HG02610 (cell line): ENCODE measurements around the gene DYRK1A.
"Not testable (repeated sequence)": the region's sequence is repeated elsewhere in the genome, so short reads cannot be mapped to it uniquely, and the experiment has no call there.

Experiments used
- ATAC-seq: cut with Tn5 transposase; IDR thresholded peaks from one replicate; pipeline ENCODE4 v1.9.1; 2021; ENCODE audit warnings: mild to moderate bottlenecking, moderate library complexity; ENCODE audit not compliant: unreplicated experiment

DYRK1A gene

DNA sequence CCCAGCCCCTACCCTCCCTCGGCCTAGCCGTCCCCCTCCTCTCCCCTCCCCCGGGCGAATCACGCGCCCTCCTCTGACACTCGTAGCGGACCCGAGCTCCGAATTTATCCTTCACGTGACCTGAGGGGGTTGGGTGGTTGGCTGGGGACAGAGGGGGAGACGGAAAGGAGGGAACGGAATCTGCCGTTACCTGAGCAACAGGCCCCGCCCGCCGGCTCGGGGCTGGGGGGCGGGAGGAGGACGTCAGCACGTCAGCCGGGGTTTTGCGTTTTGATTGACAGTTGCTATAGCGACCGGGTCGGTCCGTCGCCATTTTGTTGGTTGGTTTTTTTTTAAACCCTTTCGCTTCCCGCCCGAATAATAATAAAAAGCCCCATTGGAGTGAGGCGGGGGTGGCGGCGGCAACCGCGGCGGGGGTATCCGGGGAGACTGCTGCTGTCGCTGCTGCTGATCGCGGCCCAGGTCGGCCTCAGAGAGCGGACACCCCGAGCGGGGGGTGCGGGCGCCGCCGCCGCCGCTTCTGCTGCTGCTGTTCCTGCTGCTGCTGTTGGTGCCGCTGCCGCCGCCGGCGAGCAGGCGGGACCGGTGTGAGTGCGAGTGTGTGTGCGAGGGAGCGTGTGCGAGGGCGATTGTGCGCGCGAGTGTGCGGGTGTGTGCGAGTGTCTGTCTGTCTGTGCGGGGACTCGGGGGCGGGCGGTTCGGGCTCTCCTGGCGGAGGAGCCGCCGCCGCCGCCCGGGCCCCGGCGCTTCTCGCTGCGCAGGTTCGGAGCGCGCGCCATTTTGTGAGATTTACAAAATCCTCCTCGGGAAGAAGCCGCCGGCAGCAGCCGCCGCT, at the start of gene DYRK1A:
Gene DYRK1A (plus strand): TSS at position 292 of the 835 bp plus-strand sequence. CDS start 53,602 bp downstream, outside the sequence.
- peak; percentile 73 for ATAC-seq

DNA sequence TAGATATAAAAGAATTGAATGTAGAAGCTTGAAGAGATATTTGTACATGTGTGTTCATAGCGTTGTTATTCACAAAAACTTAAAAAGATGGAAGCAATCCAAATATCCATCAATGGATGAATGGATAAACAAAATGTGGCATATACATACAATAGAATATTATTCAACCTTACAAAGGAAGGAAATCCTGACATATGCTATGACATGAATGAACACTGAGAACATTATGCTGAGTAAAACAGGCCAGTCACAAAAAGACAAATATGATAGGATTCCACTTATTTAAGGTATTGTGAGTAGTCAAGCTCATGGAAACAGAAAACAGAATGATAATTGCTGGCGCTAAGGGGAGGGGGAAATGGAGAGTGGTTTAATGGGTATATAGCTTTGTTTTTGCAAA, 47.0 kb upstream of the DYRK1A start:
- ATAC-seq, result no peak

DNA sequence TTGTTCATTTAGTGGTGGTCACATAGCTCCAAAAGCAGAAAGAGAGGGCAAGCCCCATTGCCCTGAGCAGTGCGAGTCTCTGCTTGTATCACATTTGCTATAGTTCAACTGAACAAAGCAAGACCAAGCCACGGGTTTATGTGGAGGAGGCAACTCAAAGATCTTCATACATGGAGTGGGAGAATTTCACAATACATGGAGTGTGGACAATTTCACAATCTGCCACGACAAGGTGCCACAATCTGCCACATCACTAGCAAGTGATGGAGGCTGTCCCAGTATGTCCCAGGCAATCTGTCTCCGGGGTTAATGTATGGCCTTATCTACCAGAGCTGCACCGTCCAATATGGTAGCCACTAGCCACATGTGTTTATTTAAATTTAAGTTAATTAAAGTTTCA, 44.5 kb upstream of the DYRK1A start:
- ATAC-seq, result no peak

DNA sequence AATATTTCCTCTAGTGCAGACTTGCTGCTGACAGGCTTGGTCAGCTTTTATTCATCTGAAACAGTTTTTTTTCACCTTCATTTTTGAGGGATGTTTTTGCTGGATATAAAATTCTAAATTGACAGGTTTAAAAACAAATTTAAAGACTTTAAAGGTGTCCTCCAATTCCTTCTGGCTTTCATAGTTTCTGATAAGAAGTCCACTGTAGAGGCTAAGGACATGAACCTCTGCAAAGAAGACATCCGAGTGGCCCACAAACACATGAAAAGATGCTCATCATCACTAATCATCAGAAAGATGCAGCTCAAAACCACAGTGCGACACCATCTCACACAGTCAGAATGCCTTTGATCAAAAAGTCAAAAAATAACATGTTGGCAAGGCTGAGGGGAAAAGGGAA, 42.0 kb upstream of the DYRK1A start:
- no peak for ATAC-seq

DNA sequence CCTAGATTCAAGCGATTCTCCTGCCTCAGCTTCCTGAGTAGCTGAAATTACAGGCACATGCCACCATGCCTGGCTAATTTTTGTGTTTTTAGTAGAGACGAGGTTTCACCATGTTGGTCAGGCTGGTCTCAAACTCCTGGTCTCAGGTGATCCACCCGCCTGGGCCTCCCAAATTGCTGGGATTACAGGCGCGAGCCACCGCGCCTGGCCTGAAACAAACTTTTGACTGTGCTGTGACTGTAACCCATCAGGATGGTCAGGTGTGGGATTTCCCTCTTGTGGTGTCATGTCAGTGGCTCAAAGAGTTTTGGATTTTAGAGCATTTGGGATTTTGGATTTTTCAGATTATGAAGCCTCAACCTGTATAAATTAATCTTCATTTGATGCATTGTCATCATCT, 38.4 kb upstream of the DYRK1A start:
- ATAC-seq, result not testable (repeated sequence)

DNA sequence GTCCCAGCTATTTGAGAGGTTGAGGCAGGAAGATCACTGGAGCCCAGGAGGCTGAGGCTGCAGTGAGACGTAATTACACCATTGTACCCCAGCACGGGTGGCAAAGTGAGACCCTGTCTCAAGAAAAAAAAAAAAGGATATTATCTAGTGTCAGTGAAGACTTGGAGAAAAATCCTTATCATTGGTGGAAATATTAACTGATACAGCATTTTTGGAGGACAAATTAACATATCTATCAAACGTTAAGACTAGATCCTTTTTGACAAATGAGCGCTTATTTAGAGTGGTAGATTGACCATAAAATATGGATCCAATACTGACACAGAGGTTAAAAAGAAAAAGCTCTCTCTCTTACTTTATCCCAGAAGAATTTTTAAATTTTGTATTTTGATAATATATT, 35.2 kb upstream of the DYRK1A start:
- no peak for ATAC-seq

DNA sequence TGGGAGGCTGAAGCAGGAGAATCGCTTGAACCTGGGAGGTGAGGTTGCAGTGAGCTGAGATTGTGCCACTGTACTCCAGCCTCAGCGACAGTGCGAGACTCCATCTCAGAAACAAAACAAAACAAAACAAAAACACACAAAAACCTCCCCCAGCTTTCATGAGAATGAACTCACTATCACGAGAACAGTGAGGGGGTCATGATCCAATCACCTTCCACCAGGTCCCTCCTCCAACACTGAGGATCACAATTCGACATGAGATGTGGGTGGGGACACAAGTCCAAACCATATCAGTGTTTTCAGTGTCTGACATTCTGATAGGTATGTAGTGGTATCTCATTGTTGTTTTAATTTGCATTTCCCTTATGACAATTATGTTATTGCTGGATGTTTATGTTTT, 31.5 kb upstream of the DYRK1A start:
- no peak for ATAC-seq

DNA sequence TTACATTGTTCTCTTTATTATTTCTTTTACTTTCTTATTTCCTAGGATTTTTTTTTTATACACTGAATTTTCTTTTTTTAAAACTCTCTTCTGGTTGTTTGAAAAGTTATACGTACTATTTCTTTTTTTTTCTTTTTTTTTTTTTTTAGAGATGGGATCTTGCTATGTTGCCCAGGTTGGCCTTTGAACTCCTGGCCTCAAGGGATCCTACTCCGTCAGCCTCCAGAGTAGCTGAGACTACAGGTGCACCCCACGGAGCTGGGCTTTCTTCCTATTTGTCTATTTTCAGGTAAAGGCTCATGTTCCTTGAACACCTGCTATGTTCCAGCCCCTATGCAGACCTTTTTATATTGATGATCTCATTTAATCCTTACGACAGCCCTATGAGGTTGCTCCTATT, 29.4 kb upstream of the DYRK1A start:
- ATAC-seq, result no peak

DNA sequence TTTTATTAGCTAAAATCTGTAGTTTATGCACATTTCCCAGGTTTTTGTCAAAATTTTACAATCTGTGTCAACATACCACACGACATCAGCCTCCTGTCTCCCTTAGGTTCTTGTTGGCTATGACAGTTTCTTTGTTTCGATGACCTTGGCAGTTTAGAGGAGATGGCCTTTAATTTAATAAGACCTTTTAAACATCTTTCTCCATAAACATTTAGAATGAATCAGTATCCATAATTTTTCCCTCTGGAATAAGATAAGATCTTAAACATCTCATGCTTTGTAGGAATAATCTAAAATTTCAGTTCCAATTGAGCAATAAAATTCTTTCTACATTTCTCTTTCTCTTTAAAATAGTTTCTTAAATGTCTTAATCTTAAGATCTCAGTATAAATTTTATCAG, 28.7 kb upstream of the DYRK1A start:
- no peak for ATAC-seq

DNA sequence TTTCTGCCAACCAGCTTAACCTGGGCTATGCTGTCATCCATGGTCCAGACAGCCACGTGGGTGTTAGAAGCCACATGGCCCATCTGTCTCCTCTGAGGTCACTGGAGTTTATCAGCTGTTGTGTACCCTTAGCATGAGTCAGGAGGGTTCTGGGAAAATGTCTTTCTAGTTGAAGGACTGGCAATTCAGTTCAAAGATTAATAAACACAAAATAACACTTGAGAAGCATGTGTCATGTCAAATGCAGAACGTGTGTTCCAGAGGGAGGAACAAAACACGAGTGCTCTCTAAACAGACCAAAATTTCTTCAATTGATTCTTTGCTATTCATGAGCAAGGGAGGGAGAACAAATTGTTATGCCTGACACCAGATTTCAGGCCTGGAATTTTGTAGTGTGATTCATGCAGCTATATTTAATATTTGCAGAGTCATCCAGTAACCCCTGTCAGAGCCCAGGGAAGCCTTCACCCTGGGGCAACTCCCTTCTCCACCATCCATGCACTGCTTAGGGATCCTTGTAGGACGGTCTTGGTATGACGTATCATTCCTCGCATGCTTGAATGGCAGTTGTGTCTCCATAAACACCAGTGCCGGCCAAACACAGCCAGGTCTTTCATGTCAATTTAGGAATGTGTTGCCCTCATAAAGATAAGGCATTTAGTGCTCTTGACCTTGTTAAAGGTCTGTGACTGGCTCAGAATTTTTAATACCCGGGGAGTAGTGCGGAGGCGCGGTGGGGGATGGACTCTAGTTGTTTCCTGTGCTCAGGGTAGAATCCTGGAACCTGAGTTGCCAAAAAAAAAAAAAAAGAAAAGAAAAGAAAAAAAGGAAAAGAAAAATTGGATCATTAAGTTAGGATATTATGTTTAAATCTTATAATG, 27.7 kb upstream of the DYRK1A start:
- no peak for ATAC-seq

DNA sequence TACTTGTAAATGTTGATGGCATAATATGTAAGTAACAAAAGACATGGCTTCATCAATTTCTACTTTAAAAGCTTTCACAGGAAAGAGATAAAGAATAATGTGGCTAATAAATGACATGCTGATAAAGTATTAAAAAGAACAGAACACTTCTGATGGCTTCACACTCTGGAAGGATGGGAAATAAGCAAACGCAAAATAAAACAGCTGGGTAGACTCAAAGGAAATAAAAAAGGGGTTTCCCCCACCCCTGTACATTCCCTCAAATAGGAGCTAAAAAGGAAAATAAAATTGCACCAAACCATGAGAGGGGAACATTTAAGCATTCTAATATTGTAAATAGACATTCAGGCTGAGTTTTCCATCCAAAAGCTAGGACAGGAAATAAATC, 27.0 kb upstream of the DYRK1A start:
- no peak for ATAC-seq

DNA sequence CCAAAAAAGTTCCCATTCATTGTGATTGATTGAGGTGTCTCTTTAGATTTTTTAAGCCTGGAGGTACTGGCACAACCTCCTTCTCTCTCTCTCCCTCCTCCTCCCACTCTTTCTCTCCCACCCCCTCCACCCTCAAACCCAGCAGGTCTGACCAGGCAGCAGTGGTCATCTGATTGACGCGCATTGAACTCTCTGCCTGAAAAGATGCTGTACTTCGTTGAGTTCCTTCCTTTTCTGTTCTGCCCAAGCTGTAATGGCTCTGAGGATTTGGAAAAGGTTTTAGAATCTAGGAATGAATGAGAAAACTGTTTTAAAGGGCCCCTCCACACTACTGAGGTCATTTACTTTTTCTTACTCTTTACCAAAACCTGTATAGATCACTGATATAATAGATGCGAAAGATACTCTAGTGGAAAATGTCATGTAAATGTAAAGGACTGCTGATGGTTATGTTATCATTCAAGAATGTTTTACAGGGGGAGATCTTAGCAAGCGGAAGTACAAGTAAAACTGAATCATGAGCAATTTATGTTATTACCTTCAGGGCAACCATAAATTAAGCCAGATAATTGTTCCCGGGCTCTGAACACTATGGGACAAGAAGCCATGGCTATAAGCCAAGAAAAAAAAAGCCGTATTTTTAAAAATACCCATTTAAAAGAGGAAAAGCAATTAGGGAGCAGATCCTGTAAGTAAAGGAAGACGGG, 25.2 kb upstream of the DYRK1A start:
- ATAC-seq, result no peak

DNA sequence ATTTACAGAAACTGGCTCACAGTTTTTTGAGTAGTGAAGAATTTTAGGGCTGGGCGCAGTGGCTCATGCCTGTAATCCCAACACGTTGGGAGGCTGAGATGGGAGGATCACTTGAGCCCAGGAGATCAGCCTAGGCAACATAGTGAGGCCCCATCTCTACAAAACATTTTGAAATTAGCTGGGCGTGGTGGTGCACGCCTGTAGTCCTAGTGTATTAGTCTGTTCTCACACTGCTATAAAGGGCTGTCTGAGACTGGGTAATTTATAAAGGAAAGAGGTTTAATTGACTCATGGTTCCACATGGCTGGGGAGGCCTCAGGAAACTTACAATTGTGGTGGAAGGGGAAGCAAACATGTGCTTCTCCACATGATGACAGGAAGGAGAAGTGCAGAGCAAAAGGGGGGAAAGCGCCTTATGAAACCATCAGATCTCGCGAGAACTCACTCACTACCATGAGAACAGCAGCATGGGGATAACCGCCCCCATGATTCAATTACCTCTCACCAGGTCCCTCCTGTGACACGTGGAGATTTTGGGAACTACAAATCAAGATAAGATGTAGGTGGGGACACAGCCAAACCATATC, 24.4 kb upstream of the DYRK1A start:
- no peak for ATAC-seq

DNA sequence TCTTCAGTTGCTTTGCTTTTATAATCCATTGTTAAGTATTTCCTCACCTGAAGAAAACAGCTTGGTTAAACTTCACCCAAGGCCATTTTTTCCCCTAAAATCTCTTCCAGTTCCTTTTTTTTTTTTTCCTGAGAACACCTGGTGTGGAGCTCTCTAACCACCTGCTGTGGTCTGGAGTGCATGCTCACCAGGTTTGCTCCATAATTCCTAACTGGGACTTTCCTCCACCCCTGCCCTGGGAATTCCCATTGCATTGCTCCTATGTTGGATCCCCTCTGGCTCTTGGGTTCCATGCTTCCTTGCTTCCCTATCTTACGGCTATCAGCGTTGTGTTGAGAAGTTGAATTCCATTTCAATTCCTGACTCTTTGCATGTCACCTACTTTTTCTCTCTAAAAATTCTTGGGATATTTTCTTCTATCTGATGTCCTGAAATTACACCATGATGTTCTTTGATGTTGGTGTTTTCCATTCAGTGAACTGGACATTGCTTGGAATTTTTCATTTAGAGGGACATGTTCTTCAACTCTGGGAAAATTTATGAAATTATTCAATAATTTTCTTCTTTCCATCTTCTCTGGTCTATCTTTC, 19.6 kb upstream of the DYRK1A start:
- ATAC-seq, result no peak

DNA sequence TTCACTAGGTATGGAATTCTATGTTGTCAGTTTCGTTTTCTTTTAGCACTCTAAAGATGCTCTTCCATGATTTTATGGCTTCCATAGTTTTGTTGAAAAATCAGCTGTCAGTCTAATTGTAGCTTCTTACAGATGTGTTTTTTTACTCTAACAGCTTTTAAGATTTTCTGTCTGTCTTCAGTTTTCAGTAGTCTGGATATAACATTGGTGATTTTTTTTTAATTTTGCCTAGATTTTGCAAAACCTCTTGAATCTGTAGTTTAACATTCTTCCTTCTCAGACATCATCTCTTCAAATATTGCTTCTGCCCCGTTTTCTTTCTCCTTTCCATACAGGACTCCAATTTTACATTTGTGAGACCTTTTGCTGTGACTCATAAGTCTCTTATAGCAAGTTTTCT, 17.9 kb upstream of the DYRK1A start:
- ATAC-seq, result no peak

DNA sequence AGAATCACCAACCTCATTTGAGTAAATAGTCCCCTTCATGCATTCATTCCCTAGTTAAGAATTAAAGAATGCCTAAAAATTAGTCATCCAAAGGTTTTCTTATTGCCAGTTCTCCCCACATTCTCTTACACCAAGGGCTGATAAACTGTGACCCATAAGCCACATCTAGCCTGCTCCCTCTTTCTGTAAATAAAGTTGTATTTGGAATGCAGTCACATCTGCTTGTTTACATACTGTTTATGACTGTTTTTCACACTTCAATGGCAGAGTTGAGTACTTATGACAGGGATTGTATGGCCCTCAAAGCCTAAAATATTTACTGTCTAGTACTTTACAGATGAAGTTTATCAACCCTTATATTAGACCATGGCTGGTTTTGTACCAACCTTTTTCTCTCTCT, 16.1 kb upstream of the DYRK1A start:
- ATAC-seq, result no peak

DNA sequence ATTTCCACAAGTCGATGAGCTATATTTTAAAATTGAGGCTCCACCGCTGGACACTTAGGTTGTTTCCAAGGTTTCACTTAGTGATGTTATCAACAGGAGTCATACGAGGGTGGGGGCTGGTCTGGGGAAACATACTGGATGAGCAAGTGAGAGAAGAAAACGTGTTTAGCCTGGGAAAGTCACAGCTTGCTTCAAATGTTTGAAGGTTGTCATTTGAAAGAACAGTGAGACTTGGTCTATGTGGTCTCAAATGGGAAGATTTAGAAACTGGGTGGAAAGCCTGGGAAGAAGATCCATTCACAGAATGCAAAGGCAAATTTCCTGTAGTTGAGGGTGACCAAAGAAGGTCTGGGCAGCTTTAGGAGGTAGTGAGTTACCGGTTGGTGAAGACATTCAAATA, 9.9 kb upstream of the DYRK1A start:
- ATAC-seq, result no peak

DNA sequence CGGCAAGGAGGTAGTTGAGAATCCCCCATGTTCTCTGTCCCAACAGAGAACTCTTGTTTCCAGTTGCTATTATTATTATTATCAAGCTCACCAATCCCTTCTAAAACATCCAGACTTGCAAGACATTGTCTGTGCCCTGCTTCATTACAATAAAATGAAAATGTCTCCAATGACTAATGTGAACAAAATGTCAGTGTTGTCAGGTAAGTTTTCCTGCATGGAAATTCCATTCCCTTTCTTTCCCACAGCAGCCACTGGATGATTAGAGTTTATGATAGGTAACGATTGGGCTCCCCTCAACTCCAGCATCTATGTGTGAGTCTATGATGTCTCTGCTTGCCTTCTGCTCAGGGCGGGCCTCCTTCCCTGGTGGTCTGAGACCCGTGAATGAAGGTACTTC, 8.9 kb upstream of the DYRK1A start:
- ATAC-seq, result no peak

DNA sequence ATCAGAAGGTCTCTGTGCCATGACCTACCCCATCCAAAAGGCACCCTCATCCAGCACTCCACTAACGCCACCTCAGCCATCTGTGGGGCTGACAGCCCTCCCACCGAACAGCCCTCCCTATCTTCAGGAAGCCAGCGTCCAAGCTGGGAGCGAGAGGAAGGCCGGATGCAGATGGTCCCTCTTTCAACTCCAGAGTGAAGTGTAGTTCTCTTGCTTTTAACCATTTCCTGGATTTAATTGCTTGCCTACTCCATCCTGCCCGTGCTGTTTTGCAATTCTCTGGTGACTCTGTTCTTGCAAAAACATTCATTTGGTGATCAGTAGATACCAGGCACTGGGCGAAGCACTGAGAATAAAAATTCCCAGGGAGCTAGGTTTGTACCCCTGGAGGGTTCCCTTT, 8.2 kb upstream of the DYRK1A start:
- ATAC-seq, result no peak

DNA sequence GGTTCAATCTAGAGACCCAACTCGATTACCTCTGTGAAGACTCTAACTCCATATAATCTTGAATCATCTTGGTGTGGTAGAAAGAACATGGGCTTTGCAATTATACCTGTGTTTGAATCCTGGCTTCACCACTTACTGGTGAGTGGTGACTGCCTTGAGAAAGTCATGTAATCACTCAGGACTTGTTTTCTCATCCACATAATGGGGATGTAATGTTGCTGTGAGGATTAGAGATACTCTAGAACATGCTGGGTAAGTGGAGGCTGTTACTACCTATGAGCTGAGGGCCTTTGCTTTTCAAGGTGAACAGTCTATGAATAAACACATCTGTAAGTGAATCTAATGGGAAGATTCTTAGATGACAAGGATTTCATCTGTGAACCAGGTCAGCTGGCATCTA, 2.6 kb upstream of the DYRK1A start:
- ATAC-seq, result no peak

DNA sequence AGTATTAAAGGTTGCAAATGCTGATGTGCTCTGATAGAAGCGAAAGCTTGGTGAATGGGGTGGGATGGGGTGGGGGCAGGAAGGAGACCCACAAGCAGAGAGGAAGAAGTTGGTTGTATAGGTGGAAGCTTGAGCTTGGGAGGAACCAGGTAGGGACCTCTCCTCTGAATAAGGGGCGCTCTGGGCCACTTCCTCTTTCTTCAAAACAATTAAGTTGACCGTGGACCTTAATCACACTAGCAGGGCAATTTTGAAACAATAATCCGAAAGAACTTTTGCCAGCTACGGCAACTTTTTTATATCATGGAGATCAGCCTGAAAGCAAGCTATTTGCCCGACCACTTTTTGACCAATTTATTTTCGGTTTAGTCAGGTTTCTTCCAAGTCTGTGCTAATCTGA, 1.9 kb upstream of the DYRK1A start:
- no peak for ATAC-seq
